Measurements from ENCODE around the gene ZC3H13.

Gene ZC3H13, protein sequence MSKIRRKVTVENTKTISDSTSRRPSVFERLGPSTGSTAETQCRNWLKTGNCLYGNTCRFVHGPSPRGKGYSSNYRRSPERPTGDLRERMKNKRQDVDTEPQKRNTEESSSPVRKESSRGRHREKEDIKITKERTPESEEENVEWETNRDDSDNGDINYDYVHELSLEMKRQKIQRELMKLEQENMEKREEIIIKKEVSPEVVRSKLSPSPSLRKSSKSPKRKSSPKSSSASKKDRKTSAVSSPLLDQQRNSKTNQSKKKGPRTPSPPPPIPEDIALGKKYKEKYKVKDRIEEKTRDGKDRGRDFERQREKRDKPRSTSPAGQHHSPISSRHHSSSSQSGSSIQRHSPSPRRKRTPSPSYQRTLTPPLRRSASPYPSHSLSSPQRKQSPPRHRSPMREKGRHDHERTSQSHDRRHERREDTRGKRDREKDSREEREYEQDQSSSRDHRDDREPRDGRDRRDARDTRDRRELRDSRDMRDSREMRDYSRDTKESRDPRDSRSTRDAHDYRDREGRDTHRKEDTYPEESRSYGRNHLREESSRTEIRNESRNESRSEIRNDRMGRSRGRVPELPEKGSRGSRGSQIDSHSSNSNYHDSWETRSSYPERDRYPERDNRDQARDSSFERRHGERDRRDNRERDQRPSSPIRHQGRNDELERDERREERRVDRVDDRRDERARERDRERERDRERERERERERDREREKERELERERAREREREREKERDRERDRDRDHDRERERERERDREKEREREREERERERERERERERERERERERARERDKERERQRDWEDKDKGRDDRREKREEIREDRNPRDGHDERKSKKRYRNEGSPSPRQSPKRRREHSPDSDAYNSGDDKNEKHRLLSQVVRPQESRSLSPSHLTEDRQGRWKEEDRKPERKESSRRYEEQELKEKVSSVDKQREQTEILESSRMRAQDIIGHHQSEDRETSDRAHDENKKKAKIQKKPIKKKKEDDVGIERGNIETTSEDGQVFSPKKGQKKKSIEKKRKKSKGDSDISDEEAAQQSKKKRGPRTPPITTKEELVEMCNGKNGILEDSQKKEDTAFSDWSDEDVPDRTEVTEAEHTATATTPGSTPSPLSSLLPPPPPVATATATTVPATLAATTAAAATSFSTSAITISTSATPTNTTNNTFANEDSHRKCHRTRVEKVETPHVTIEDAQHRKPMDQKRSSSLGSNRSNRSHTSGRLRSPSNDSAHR (N-terminal part only)

DNA sequence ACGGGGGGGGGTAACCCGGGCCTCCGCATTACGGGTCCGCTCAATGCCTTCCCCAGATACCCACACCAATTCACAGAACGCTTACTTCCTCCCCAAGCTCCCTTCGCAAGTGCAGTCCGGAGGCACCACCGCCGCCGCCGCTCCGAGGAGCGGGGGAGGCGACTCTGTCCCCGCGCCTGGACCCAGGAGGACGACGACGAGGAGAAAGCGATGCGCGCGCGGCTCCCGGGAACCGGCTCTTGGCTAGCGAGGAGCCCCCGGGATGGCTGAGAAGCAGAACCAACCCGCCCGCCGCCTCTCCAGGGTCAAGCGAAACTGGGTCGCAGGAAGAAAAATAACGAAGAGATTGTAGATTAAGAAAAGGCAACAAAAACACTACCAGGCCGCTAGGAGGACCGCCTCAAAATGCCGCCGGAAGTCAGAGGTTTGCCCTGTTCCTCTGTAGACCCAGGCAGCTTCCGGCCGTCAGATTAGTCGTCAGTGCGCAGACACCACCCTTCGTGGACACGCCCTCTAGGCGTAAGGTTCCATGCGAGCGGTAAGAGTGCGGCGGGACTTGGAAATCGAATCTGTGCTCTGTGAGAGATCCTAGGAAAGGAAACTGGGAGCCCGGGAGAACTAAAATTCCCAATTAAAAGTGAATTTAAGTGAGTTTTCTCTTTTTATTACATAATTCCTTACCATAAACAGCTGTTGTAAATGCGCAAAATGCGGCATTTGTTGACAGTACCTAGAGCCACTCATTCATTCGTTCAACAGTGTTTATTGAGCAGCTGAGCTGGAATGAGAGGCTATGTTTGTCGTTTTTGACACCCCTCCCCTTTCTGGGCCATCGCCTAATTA, at the start of gene ZC3H13:
Gene ZC3H13, minus strand, starts transcription at position 428 of the 843 bp plus-strand sequence. CDS start 7,239 bp downstream, outside the sequence.
- peak; percentile 80 to 83 for DNase-seq (ENCODE audit: low read depth in 2 of 2)

DNA sequence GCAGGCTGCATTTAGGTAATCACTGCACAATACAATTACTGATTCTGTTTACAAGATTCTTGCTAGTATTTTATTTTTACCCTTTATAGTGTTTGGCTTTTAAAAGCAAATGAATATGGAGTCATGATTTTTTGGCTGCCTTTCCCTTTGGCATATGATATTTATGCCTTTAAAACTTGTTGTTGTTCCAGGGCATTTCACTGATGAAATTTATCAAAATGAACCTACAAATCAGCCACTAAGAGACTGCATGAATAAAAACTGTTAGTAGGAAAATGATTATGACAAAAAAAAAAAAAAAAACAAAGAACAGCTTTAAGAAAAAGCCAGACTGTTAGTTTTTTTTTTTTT, 49.7 kb upstream of the ZC3H13 start:
- DNase-seq (ENCODE audit: low read depth in 2 of 2) = no peak

DNA sequence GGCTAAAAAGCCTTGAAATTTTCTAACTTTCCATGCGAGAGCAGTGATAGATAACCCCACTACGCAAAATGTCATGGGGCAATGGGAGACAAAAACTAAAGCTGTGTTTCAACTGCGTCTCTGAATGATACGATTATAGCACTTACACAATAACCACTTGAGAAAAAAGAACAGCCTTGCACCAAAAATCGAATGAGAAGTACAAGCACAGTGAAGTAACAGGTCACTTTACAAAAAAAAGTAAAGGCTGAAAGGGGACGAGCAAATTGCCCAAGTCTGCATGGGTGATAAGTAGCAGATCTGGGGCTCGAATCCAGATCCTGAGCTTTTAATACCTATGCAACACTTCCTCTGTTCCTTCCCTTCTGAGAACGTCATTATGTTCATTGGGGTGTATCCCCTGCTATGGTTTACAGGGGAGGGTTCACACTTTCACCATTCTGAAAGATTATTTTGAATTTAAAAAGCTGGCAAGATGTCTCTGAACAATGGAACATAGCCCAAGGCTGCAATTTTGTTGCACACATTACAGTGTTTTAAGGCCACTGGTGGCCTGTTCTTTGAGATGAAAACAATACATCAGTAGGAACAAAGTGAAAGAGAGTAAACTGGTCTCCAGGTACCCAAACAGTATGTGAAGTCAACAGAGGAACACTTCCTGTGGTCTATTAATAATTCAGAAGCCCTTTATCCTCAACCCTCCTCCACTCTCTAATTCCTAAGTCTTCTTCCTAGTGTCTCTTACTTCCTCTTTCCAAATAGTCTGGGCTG, 49.1 kb upstream of the ZC3H13 start:
- DNase-seq (ENCODE audit: low read depth in 2 of 2) = no peak

DNA sequence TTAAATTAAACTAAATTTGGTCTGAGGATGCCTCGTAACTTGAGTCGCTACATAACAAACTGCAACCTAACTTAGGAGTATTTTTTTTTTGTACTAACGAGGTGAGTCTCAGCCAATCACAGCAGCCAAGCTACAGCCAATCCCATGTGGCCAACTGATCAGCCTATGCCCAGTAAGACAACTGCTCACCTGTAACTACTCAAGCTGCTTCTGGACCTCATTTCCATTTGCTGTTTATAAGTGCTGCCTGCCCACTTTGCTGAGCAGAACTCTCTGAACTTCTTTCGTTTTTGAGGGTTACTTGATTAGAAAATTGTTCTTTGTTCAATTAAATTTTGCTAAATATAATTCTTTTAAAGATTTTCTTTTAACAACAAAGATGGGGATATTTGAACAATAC, 48.5 kb upstream of the ZC3H13 start:
- no peak for DNase-seq (ENCODE audit: low read depth in 2 of 2)

DNA sequence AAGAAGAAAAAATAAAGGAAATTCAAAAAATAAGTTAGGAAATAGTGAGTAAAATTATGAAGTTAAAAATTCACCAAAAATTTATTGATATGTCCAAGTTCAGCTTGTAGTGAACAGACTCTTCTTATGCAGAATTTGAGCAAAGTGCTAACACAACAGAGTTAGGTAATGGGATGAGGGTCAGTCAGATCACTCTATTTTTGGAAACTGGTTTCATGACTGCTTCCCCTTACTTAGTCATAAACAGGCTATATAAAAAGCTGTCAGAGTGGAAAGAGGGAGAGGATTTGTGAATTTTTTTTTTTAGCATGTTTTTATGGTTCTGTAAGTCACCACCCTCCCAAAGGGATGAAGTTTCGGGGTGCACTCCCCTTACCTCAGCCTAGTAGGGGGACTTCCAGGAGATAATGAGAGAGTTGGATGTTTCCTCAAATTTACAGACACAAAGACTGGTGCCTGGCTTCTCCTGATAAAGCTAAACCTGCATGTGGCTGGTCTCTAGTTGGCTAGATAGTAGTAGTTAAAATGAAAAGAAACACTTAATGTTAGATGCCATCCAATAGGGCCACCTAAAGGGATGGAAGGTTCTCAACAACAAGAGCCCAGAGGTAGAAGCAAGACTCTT, 47.8 kb upstream of the ZC3H13 start:
- DNase-seq (ENCODE audit: low read depth in 2 of 2) = no peak

DNA sequence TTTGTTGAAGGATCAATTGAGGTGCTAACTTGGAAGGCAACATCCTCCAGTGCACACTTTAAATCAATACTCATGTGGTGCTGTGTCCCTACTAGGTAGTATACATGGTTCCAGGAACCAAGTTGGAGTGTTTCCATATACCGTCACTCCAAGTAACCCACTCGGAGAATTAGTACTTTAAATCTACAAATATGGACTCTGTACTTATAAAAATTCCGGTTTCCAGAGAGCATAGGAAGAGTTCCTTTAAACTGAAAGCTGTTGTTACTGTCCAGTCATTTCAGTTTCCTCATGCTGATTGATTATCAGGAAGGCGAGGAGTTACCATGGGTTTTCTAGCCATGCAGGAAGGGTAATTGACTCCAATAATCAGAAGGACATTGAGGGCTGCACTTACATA, 45.1 kb upstream of the ZC3H13 start:
- no peak for DNase-seq (ENCODE audit: low read depth in 2 of 2)

DNA sequence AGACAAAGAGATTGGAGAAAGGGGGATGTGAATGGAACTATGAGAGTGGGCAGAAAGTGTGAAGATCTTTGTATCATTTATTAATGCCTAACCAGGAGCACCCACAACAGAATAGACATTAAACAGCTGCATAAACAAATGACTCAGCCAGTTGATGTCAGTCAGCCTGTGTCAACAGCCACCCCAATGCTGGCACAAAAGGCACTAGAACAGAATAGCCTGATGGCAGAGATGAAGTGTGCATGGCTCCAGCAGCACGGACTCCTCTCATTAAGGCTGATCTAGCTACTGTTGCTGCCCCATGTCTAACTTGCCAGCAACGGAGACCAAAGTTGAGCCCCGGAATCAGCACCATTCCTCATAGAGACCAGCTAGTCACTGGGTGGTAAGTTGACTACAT, 44.5 kb upstream of the ZC3H13 start:
- no peak for DNase-seq (ENCODE audit: low read depth in 2 of 2)

DNA sequence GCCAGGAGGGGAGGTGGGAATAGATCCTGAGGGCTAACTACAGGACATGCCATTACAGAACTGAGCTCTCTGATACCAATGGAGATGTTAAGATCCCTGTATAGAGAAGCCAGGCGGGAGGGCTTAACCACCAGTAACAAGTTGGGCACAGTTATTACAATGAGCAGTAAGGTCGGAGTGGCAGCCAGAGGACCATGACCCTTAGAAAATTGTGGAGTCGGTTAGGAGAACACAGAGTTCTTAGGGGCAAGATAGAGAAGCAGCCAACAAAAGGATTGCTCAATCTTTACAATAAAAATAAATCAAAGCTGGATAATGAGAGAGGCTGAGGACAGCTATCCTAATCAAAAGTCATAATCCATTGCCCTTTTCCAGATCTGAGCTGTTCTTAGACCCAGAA, 41.9 kb upstream of the ZC3H13 start:
- DNase-seq (ENCODE audit: low read depth in 2 of 2) = no peak

DNA sequence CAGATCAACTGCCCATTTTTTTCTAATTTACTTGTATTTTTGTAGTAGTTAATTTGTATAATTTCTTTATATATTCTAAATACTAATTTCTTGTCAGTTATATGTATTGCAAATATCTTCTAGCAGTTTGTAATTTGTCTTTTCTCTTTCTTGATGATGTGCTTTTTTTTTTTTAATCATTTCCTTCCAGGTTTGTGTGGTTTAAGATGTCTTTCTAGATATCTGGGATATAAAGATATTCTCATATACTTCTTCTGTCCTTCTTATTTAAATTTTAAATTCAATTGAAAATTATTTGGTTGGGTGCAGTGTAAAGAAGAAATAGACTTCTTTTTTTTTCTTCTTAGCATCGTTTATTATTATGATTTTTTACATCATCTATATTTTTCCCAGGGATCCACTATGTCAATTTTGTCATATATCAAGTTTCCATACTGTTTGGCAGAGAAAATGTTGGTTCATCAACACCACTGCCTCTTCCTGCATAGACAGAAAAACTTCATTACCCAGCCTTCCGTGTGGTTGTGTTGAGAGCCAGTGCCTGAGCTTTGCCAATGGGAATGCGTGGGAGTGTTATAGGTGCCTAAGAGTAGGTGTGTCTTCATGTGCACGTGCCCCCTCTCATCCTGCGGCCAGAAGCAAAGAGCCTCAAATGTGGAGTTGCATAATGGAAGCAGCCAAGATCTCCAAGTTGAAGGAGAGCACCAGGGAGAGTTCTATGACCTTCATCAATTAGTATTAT, 36.4 kb upstream of the ZC3H13 start:
- no peak for DNase-seq (ENCODE audit: low read depth in 2 of 2)

DNA sequence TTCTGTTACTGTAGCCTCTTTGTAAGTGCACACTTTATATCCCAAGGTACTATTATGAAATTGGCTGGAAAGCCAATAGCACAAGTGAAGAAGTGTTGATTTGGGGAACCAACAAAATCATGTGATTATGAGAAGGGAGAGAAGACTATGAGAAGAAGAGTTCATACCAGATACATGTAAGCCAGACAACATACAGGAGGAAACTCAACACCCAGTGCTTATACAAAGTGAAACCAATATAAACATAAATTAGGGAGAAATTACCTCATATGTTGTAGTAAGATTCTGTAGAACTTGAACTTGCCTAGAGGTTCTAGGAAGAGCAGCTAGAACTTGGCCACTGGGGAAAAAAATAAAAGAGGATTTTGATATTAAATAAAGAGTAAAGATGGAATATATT, 34.9 kb upstream of the ZC3H13 start:
- no peak for DNase-seq (ENCODE audit: low read depth in 2 of 2)

DNA sequence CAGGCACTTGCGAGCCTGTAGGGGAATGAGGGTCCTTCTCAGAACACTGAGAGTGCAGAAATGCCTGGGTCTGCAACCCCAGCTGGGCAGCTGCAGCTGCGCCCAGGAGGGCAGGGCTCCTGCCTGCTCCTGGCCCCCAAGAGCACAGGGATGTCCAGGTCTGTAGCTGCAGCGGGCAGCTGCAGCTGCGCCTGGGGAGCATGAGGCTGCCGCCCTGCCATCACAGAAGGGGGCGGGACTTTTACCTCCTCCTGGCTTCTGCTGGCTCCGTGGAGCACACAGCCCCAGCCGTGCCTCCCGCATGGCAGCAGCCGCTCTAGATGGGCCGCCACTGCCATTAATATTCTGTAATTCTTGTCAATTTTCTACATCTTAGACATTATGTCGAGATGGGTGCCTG, 34.4 kb upstream of the ZC3H13 start:
- no peak for DNase-seq (ENCODE audit: low read depth in 2 of 2)

DNA sequence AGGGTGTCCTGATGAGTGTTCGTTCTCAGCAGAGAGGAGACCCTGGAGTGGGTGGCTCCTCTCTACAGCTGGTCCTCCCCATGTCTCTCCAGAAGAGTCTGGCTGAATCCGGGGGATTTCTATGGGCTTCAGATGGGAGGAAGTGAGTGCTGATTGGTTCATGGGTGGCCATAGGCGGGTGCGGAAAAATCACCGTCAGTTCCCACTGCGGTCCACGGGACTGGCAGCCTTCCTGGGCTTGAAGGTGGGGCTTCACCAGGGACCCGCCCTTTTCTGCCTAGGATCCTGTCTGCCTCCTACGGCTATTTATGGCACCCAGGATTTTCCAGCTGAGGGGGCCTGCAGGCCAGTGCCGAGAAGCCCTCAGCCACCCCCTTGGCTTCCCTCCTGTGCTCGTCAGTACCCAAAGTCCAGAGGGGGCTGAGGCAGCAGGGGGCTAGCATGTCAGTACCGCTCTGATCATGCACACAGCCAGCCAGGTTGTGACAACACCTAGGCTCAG, 33.9 kb upstream of the ZC3H13 start:
- no peak for DNase-seq (ENCODE audit: low read depth in 2 of 2)

DNA sequence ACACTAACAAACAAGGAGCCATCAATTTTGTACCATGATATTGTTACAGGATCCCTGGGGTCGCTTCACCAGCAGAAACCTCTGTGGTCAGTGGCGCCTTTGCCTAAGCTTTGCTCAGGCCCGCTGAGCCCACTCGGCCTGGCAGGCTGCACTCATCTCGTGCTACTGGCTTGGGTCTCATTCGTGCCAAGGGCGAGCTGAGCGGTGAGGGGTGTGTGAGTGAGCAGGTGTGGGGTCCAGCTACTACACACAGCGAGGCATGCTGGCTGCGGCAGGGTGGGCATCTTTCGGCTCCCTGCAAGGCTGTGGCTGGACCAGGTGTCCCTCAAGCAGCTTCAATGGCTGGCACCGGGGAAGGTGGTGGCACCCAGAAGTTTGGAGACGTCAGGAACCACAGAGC, 33.2 kb upstream of the ZC3H13 start:
- DNase-seq (ENCODE audit: low read depth in 2 of 2) = no peak

DNA sequence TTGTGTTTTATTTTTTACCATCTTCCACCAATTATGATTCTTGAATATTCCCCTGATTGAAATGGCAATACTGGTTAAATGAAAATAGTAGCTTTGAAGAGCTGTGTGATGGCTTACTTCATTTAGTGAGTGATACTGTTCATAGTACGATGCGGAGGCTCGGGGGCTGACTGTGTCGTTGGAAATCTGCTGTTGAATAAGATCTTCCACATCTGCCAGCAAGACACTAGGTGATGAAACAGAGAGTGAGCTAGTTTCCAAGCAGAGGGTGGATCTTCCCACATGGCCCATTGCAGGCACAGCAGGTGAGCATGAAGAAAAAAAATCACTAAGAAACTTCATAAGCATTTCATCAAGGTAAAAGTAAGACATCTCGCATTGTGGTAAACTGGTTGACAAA, 29.8 kb upstream of the ZC3H13 start:
- DNase-seq (ENCODE audit: low read depth in 2 of 2) = no peak

DNA sequence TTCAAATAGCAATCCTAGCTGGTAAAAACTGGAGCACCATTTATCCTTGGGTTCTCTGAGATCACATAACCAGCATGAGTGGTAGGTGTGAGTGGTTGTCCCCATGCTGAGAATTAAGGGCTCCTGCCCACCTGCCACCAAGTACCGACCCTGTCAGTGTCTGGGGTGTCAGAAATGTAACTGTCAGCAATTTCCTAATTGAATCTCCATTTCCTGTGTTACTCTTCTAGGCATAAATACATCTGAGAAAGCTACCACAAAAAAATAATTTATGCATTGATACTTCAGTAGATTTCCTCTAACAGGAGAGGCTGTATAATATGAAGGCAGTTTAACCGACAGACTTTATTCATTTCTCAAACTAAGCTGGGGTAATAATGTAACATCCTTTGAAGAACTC, 27.2 kb upstream of the ZC3H13 start:
- DNase-seq (ENCODE audit: low read depth in 2 of 2) = no peak

DNA sequence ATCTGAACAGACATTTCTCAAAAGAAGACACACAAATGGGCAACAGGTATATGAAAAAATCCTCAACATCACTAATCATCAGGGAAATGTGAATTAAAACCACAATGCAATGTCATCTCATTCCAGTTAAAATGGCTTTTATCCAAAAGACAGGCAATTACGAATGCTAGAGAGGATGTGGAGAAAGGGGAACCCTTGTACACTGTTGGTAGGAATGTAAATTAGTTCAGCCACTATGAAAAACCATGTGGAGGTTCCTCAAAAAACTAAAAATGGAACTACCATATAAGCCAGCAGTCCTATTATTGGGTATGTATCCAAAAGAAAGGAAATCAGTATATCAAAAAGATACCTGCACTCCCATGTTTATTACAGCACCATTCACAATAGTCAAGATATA, 24.7 kb upstream of the ZC3H13 start:
- DNase-seq (ENCODE audit: low read depth in 2 of 2) = no peak

DNA sequence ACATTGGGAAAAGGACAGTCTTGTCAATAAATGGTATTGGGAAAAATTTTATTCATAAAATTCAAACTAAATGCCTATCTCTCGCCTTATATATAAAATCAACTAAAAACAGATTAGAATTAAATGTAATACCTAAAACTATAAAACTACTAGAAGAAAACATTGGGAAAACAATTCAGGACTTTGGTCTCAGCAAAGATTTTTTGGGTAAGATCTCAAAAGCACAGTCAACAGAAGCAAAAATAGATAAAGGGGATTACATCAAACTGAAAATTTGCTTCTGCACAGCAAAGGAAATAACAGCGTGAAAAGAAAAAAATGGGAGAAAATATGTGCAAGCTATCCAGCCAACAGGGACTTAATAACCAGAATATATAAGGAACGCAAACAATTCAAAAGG, 24.3 kb upstream of the ZC3H13 start:
- DNase-seq (ENCODE audit: low read depth in 2 of 2) = no peak

DNA sequence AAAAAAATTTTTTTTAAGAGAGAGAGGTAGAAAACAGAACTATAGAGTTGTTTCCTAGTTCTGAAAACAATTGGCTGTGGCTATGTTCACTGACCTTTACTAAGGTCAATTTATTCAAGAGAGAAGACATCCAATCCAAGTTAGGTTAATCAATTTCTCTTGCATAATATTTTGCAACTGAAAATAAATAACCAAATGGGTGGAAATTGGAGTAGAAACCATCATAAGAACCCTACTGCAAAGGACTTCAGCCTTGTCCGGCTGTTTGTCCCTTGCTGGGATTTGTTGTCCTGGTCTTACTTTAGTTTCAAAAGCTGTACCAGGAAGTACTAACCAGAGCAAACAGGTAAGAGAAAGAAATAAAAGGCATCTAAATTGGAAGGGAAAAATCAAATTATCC, 23.3 kb upstream of the ZC3H13 start:
- no peak for DNase-seq (ENCODE audit: low read depth in 2 of 2)

DNA sequence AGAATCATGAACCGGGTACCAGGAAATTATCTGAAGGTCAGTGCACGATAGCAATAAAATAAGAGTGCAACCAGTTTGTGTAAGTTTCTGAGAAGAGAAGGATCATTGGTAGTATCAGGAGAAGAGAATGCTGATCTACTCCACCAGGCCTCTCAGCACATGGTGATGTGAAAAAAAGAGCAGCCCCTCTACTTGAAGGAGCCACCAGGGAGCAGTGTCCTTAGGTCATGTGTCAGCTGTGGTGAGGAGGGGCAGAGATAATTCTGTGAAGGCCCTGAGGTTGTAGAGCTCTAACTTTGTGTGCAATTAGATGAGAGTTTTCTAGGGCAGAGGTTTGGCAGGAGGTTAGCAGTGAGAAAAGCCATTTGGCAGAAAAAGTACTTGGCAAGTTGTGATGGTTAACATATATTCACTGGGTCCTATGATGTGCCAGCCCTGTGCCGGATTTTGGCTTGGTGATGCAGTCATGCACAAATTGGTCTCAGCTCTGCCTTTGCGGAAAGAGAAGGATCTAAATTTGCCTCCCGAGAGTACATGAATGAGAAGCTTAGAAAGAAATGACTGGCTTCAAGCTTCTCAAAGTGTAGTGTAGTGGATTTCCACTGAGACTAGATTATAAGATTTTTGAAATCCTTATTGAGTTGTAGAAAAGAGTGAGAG, 19.2 kb upstream of the ZC3H13 start:
- DNase-seq (ENCODE audit: low read depth in 2 of 2) = no peak

All from activated CD8-positive, alpha-beta memory T cell treated with anti-CD3 and anti-CD28 coated beads for 4 hours (primary cell).